GM12878 (cell line): ENCODE data around the gene LMTK2. TPM values are rescaled to one million over a fixed set of nuclear protein-coding genes. Genes with fewer than 3 reads are reported as not detected.

Experiments
- CHD2 ChIP-seq: IDR thresholded peaks from 2 replicates; pipeline ENCODE4 v1.6.1; 2011; ENCODE audit warnings: low read depth, low read length, improper control_type of control experiment, borderline replicate concordance
- CREB1 ChIP-seq: IDR thresholded peaks from 2 replicates; pipeline ENCODE4 v1.6.1; 2012; ENCODE audit warnings: low read depth, mild to moderate bottlenecking, inconsistent platforms
- CREM ChIP-seq: IDR thresholded peaks from 2 replicates; pipeline ENCODE4 v1.6.1; 2014; ENCODE audit warnings: antibody characterized with exemption, low read depth
- FOXM1 ChIP-seq: IDR thresholded peaks from 2 replicates; pipeline ENCODE4 v1.6.1; 2012; ENCODE audit warnings: low read depth, mild to moderate bottlenecking, inconsistent platforms, low read length, moderate library complexity
- IRF4 ChIP-seq: IDR thresholded peaks from 2 replicates; pipeline ENCODE4 v1.6.1; 2011; ENCODE audit warnings: low read depth, low read length
- MTA2 ChIP-seq: fragments of 450-650 bp; IDR thresholded peaks from 2 replicates; pipeline ENCODE4 v1.6.1; 2016; ENCODE audit warnings: low read depth, mild to moderate bottlenecking, moderate library complexity
- MYB ChIP-seq: fragments of 150-350 bp; IDR thresholded peaks from 2 replicates; pipeline ENCODE4 v1.6.1; 2014; ENCODE audit warnings: mild to moderate bottlenecking, low read depth, low read length, borderline replicate concordance
- NFIC ChIP-seq: IDR thresholded peaks from 2 replicates; pipeline ENCODE4 v1.6.1; 2012; ENCODE audit warnings: low read depth, mild to moderate bottlenecking, inconsistent platforms, low read length, moderate library complexity
- NFYA ChIP-seq: IDR thresholded peaks from 2 replicates; pipeline ENCODE4 v1.6.1; 2011; ENCODE audit warnings: low read depth, mild to moderate bottlenecking, low read length, improper control_type of control experiment, borderline replicate concordance
- NR2C2 ChIP-seq: IDR thresholded peaks from 2 replicates; pipeline ENCODE4 v1.6.1; 2011; ENCODE audit warnings: borderline replicate concordance, low read depth; ENCODE audit not compliant: control insufficient read depth, insufficient read length
- NR2F1 ChIP-seq: fragments of 450-650 bp; conservative IDR thresholded peaks from 2 replicates; pipeline ENCODE4 v1.6.1; 2017; ENCODE audit warnings: mild to moderate bottlenecking
- POLR2A ChIP-seq: IDR thresholded peaks from 2 replicates; pipeline ENCODE4 v1.6.1; 2011; ENCODE audit warnings: low read depth, mild to moderate bottlenecking, low read length
- POLR2AphosphoS5 ChIP-seq: IDR thresholded peaks from 2 replicates; pipeline ENCODE4 v1.6.1; 2011; ENCODE audit warnings: mild to moderate bottlenecking, low read length, inconsistent platforms
- POU2F2 ChIP-seq: IDR thresholded peaks from 3 replicates; pipeline ENCODE4 v1.6.1; 2011; ENCODE audit warnings: low read depth, mild to moderate bottlenecking, low read length, borderline replicate concordance
- RELA ChIP-seq: fragments of 450-650 bp; IDR thresholded peaks from 2 replicates; pipeline ENCODE4 v1.8.0; 2014; ENCODE audit warnings: borderline replicate concordance; ENCODE audit not compliant: partially characterized antibody
- SIX5 ChIP-seq: IDR thresholded peaks from 2 replicates; pipeline ENCODE4 v1.6.1; 2011; ENCODE audit warnings: mild to moderate bottlenecking, low read depth, low read length, moderate library complexity; ENCODE audit not compliant: severe bottlenecking
- SMAD1 ChIP-seq: fragments of 450-650 bp; IDR thresholded peaks from 2 replicates; pipeline ENCODE4 v1.6.1; 2018; ENCODE audit warnings: mild to moderate bottlenecking, low read depth; ENCODE audit not compliant: partially characterized antibody
- SMARCA5 ChIP-seq: fragments of 450-650 bp; IDR thresholded peaks from 2 replicates; pipeline ENCODE4 v1.6.1; 2017; ENCODE audit warnings: mild to moderate bottlenecking
- SREBF1 ChIP-seq: IDR thresholded peaks from 2 replicates; pipeline ENCODE4 v1.6.1; 2012; ENCODE audit warnings: mild to moderate bottlenecking, low read length
- TCF12 ChIP-seq: IDR thresholded peaks from 2 replicates; pipeline ENCODE4 v1.6.1; 2011; ENCODE audit warnings: low read depth, mild to moderate bottlenecking, low read length
- YBX1 ChIP-seq: fragments of 450-650 bp; IDR thresholded peaks from 2 replicates; pipeline ENCODE4 v1.6.1; 2016; ENCODE audit warnings: antibody characterized with exemption
- ZBED1 ChIP-seq: IDR thresholded peaks from 2 replicates; pipeline ENCODE4 v1.6.1; 2016; ENCODE audit warnings: borderline replicate concordance
- ZNF274 ChIP-seq: IDR thresholded peaks from one replicate; pipeline ENCODE4 v1.8.0; 2011; ENCODE audit not compliant: insufficient read length, insufficient read depth
- polyA plus RNA-seq, 11 experiments: library from polyadenylated mRNA; depleted of rRNA in 4 of 11; unstranded in 6 of 11; stranded (reverse) in 5 of 11; fragments of >200 nt; fragmentation: Nextera tagmentation in 4 of 11; fragmentation: Illumina TruSeq in 1 of 11; extraction: Ambion mirVana in 4 of 11; extraction: Trizol in 1 of 11; gene quantifications; 1 replicate in 1 of 11; 2 replicates in 10 of 11; pipeline versions ENCODE4 v1.2.1 to v1.2.3, GENCODE V29; 2011 to 2016; ENCODE audit warnings: inconsistent platforms in 2 of 11, missing spikeins in 2 of 11, low read depth in 1 of 11
- total RNA-seq, 4 experiments: library from RNA; depleted of rRNA in 3 of 4; stranded (reverse); fragments of >200 nt in 3 of 4; fragmentation: Illumina TruSeq in 1 of 4; extraction: Trizol in 1 of 4; gene quantifications; 2 replicates each; pipeline versions ENCODE4 v1.2.1 to v1.2.3, GENCODE V29; 2013 to 2021
- TF ChIP-seq, protein P1 (sequence below), 3 experiments: IDR thresholded peaks in 2 of 3; conservative IDR thresholded peaks in 1 of 3; 2 replicates each; pipeline ENCODE4 v1.5.1; 2011; ENCODE audit warnings: low read depth in 3 of 3, low read length in 3 of 3, mild to moderate bottlenecking in 3 of 3, control low read depth in 2 of 3, moderate library complexity in 2 of 3, inconsistent platforms in 1 of 3, mixed read lengths in 1 of 3; ENCODE audit not compliant: control insufficient read depth in 2 of 3, insufficient read depth in 1 of 3; ENCODE audit errors: extremely low read depth in 1 of 3
- TF ChIP-seq, protein P2 (sequence below): fragments of 150-350 bp; IDR thresholded peaks from 2 replicates; pipeline ENCODE4 v1.6.1; 2014; ENCODE audit warnings: mild to moderate bottlenecking, low read depth, low read length
- TF ChIP-seq, protein P3 (sequence below): fragments of 450-650 bp; IDR thresholded peaks from 2 replicates; pipeline ENCODE4 v1.6.1; 2017; ENCODE audit warnings: low read depth, mild to moderate bottlenecking, moderate library complexity
- TF ChIP-seq, protein P4 (sequence below): fragments of 450-650 bp; IDR thresholded peaks from 2 replicates; pipeline ENCODE4 v1.6.1; 2017; ENCODE audit warnings: mild to moderate bottlenecking, low read depth, inconsistent platforms; ENCODE audit not compliant: poor library complexity, severe bottlenecking

LMTK2 gene
- total and polyA plus RNA-seq, 10 of the 15 experiments (the other 5 are each of a cell fraction or from before 2014, with no cell fraction given), result 0.68 to 8.7 (median 4.6) TPM

DNA sequence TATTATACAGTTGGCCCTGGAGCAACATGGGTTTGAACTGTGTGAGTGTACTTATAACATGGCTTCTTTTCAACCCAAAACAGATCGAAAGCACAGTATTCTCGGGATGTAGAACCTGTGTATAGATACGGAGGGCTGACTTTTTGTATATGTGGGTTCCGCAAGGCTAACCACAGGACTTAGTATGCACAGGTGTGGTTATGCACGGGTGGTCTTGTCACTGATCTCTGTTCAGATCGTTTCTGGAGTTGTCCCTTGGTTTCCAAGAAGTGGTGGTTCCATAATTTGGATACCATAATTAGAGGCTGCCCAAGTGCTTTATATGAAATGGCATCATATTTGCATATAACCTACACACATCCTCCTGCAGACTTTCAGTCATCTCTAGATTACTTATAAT lies 93.7 kb downstream of the LMTK2 start (continued):
- TF ChIP-seq SREBF1, result no peak
- TF ChIP-seq NR2C2, result no peak
- TF ChIP-seq SIX5, result no peak
- no peak for TF ChIP-seq MTA2
- TF ChIP-seq NFYA, result no peak
- no peak for TF ChIP-seq ZBED1
- TF ChIP-seq SMAD1, result no peak
- no peak for TF ChIP-seq IRF4
- TF ChIP-seq TCF12, result 0 out of 2 replicates have a peak, but pooled peaks have one; percentile 43
- TF ChIP-seq, protein P1, sequence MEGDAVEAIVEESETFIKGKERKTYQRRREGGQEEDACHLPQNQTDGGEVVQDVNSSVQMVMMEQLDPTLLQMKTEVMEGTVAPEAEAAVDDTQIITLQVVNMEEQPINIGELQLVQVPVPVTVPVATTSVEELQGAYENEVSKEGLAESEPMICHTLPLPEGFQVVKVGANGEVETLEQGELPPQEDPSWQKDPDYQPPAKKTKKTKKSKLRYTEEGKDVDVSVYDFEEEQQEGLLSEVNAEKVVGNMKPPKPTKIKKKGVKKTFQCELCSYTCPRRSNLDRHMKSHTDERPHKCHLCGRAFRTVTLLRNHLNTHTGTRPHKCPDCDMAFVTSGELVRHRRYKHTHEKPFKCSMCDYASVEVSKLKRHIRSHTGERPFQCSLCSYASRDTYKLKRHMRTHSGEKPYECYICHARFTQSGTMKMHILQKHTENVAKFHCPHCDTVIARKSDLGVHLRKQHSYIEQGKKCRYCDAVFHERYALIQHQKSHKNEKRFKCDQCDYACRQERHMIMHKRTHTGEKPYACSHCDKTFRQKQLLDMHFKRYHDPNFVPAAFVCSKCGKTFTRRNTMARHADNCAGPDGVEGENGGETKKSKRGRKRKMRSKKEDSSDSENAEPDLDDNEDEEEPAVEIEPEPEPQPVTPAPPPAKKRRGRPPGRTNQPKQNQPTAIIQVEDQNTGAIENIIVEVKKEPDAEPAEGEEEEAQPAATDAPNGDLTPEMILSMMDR (IDR thresholded peaks at IDR 0.05 in 2 of 3, conservative IDR thresholded peaks at IDR 0.05 in 1 of 3; ENCODE audit: control insufficient read depth in 2 of 3, extremely low read depth in 1 of 3, insufficient read depth in 1 of 3, low read depth in 3 of 3, low read length in 3 of 3), result no peak
- no peak for TF ChIP-seq MYB
- TF ChIP-seq YBX1, result no peak
- TF ChIP-seq, protein P2, sequence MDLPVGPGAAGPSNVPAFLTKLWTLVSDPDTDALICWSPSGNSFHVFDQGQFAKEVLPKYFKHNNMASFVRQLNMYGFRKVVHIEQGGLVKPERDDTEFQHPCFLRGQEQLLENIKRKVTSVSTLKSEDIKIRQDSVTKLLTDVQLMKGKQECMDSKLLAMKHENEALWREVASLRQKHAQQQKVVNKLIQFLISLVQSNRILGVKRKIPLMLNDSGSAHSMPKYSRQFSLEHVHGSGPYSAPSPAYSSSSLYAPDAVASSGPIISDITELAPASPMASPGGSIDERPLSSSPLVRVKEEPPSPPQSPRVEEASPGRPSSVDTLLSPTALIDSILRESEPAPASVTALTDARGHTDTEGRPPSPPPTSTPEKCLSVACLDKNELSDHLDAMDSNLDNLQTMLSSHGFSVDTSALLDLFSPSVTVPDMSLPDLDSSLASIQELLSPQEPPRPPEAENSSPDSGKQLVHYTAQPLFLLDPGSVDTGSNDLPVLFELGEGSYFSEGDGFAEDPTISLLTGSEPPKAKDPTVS, result no peak
- TF ChIP-seq CREM, result peak; percentile 25; the same call in 1 of the 2 replicates
- no peak for TF ChIP-seq CREB1
- TF ChIP-seq ZNF274, result no peak
- 0 out of 2 replicates have a peak, but pooled peaks have one; percentile 63 for TF ChIP-seq FOXM1
- TF ChIP-seq, protein P3, sequence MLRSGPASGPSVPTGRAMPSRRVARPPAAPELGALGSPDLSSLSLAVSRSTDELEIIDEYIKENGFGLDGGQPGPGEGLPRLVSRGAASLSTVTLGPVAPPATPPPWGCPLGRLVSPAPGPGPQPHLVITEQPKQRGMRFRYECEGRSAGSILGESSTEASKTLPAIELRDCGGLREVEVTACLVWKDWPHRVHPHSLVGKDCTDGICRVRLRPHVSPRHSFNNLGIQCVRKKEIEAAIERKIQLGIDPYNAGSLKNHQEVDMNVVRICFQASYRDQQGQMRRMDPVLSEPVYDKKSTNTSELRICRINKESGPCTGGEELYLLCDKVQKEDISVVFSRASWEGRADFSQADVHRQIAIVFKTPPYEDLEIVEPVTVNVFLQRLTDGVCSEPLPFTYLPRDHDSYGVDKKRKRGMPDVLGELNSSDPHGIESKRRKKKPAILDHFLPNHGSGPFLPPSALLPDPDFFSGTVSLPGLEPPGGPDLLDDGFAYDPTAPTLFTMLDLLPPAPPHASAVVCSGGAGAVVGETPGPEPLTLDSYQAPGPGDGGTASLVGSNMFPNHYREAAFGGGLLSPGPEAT, result no peak
- peak; percentile 89 for TF ChIP-seq POU2F2
- TF ChIP-seq POLR2AphosphoS5, result no peak
- no peak for TF ChIP-seq RELA
- no peak for TF ChIP-seq CHD2
- TF ChIP-seq NR2F1, result peak; percentile 62; the same call in 1 of the 2 replicates
- TF ChIP-seq NFIC, result peak; percentile 72
- TF ChIP-seq SMARCA5, result no peak
- TF ChIP-seq POLR2A, result no peak
- TF ChIP-seq, protein P4, sequence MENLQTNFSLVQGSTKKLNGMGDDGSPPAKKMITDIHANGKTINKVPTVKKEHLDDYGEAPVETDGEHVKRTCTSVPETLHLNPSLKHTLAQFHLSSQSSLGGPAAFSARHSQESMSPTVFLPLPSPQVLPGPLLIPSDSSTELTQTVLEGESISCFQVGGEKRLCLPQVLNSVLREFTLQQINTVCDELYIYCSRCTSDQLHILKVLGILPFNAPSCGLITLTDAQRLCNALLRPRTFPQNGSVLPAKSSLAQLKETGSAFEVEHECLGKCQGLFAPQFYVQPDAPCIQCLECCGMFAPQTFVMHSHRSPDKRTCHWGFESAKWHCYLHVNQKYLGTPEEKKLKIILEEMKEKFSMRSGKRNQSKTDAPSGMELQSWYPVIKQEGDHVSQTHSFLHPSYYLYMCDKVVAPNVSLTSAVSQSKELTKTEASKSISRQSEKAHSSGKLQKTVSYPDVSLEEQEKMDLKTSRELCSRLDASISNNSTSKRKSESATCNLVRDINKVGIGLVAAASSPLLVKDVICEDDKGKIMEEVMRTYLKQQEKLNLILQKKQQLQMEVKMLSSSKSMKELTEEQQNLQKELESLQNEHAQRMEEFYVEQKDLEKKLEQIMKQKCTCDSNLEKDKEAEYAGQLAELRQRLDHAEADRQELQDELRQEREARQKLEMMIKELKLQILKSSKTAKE, result no peak
